ENCODE data around the gene NAT16.

The NAT16 gene

DNA sequence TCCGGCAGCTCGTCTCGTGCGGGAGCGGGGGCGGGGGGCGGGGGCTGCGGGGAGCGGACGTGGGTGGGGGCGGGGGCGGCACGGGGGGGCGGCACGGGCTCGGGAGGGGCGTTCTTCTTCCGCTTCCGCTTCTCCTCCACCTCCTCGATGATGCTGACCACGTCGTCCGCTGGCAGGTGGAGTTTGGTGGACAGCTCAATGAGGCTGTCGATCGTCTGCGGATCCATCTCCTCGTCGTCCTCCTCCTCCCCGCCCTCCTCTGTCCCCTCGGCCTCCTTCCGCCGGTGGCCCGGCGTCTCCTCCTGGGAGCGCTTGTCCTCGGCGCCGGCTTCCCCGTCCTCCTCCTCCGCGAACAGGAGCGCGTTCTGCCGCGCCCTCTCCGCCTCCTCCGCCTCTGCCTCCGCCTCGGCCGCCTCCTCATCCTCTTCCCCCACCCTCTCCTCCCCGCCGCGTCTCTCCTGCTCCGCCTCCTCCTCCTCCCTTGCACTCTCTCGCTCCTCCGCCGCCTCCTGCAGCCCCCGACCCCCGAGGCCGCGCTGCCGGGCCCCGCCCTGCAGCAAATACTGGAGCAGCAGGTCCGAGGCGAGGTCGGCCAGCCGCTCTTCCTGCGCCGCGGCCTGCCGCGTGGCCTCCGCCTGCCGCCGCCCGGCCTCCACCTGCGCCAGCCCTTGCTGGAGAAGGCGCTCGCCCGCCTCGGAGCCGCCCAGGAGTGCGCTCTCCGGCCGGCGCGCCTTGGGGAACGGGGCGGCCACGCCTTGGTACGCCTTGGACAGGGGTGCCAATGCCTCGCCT is 16.6 kb downstream of the NAT16 start:
- Histone ChIP-seq H3K4me1 (ENCODE audit: low read depth, poor library complexity, severe bottlenecking) (peaks cover 11% of the 10 kb centered on the region), H3K27ac (no peak overlapping the region), H3K36me3 (ENCODE audit: insufficient read depth) (no peaks in the 10 kb centered on the region), H4K20me1 (ENCODE audit: insufficient read depth) (no peaks in the 10 kb centered on the region), H3K79me2 (ENCODE audit: insufficient read depth, low read depth) (no peaks in the 10 kb centered on the region), H3K4me3 (IDR thresholded peaks at IDR 0.05; ENCODE audit: insufficient read depth, low read depth, low read length) (no peak overlapping the region), H2AFZ (ENCODE audit: low read depth) (no peak overlapping the region), H3K9ac (no peak overlapping the region), H3K4me2 (no peak overlapping the region), H3K27me3 (ENCODE audit: insufficient read depth, low read depth) (peaks cover 33% of the 10 kb centered on the region)
- TF ChIP-seq CTCF (conservative IDR thresholded peaks at IDR 0.05; ENCODE audit: low read depth, low read length) = no peak

- no peaks in the 10 kb centered on the region for H3K36me3 ChIP-seq (ENCODE audit: insufficient read depth)
- no peak overlapping the region for H2AFZ ChIP-seq (ENCODE audit: low read depth)
- H3K4me1 ChIP-seq (ENCODE audit: low read depth, poor library complexity, severe bottlenecking) = peaks cover 11% of the 10 kb centered on the region
- peaks cover 25% of the 10 kb centered on the region for H3K27me3 ChIP-seq (ENCODE audit: insufficient read depth, low read depth)
- TF ChIP-seq CTCF (conservative IDR thresholded peaks at IDR 0.05; ENCODE audit: low read depth, low read length) = no peak
- no peak overlapping the region for H3K9ac ChIP-seq
- no peak overlapping the region for H3K4me3 ChIP-seq (IDR thresholded peaks at IDR 0.05; ENCODE audit: insufficient read depth, low read depth, low read length)
- no peak overlapping the region for H3K27ac ChIP-seq
- H3K79me2 ChIP-seq (ENCODE audit: insufficient read depth, low read depth) = no peaks in the 10 kb centered on the region
- H4K20me1 ChIP-seq (ENCODE audit: insufficient read depth) = no peaks in the 10 kb centered on the region
- no peak overlapping the region for H3K4me2 ChIP-seq
Measured at GRCh38 chr7:101162551-101163278, 17.4 kb downstream of the NAT16 start.

DNA sequence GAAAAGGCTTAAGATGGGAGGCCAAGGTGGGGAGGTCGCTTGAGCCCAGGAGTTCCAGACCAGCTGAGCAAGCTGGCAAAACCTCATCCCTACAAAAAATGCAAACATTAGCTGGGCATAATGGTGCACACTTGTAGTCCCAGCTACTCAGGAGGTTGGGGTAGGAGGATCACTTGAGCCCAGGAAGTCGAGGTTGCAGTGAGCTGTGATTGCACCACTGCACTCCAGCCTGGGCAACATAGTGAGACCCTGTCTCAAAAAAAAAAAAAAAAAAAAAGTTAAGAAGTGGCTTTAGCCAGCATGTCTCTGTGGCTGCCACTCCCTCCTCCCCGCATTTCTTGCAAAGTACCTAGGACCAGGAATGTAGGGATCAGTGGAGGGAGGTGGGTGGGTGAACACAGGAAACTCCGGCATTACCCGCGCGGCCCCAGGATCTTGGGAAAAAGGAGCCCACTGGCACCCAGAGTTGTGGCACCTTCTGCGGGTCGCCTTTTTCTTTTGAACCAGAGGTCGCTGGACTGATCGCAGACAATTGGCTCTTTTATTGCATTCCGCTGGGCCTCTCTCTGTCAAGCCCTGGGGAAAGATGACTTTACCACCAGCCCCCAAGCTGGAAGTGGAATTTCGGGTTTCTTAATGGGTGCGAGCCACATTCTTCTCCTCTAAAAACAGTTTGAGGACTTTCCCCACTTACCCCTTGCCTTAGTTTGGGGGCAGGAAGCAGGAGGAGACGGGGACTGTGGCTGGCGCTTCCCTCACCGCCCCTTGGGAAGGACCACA is 18.2 kb downstream of the NAT16 start:
- H3K9ac ChIP-seq = no peak overlapping the region
- H3K4me2 ChIP-seq = no peak overlapping the region
- H3K27me3 ChIP-seq (ENCODE audit: insufficient read depth, low read depth) = peaks cover 17% of the 10 kb centered on the region
- H3K4me3 ChIP-seq (IDR thresholded peaks at IDR 0.05; ENCODE audit: insufficient read depth, low read depth, low read length) = no peak overlapping the region
- H4K20me1 ChIP-seq (ENCODE audit: insufficient read depth) = no peaks in the 10 kb centered on the region
- peaks cover 11% of the 10 kb centered on the region for H3K4me1 ChIP-seq (ENCODE audit: low read depth, poor library complexity, severe bottlenecking)
- no peak overlapping the region for H3K27ac ChIP-seq
- H3K79me2 ChIP-seq (ENCODE audit: insufficient read depth, low read depth) = no peaks in the 10 kb centered on the region
- TF ChIP-seq CTCF (conservative IDR thresholded peaks at IDR 0.05; ENCODE audit: low read depth, low read length) = no peak
- H2AFZ ChIP-seq (ENCODE audit: low read depth) = no peak overlapping the region
- no peaks in the 10 kb centered on the region for H3K36me3 ChIP-seq (ENCODE audit: insufficient read depth)

- Histone ChIP-seq H3K27me3 (ENCODE audit: insufficient read depth, low read depth) (peaks cover 10% of the 10 kb centered on the region; the same call in 1 of the 2 replicates), H3K79me2 (ENCODE audit: insufficient read depth, low read depth) (no peaks in the 10 kb centered on the region), H3K4me2 (no peak overlapping the region), H3K27ac (no peak overlapping the region), H2AFZ (ENCODE audit: low read depth) (no peak overlapping the region), H3K4me3 (IDR thresholded peaks at IDR 0.05; ENCODE audit: insufficient read depth, low read depth, low read length) (no peak overlapping the region), H3K4me1 (ENCODE audit: low read depth, poor library complexity, severe bottlenecking) (peaks cover 9% of the 10 kb centered on the region), H3K9ac (no peak overlapping the region), H4K20me1 (ENCODE audit: insufficient read depth) (no peaks in the 10 kb centered on the region), H3K36me3 (ENCODE audit: insufficient read depth) (no peaks in the 10 kb centered on the region)
- no peak for TF ChIP-seq CTCF (conservative IDR thresholded peaks at IDR 0.05; ENCODE audit: low read depth, low read length)
Measured at GRCh38 chr7:101160910-101161309, 19.2 kb downstream of the NAT16 start.
